ENCODE data around the gene BARD1. TPM values are rescaled to one million over a fixed set of nuclear protein-coding genes. Genes with fewer than 3 reads are reported as not detected.

The BARD1 gene
- total and polyA plus RNA-seq, 2 donors (not counting 1 experiment from before 2014, with no cell fraction given) = 5.1 to 43.1 TPM

- peak overlapping the region; percentile 88 for H3K4me2 ChIP-seq (ENCODE audit: extremely low read depth, insufficient read depth, low read length)
- H3K79me2 ChIP-seq (ENCODE audit: control insufficient read depth, insufficient read depth, low read length) = peaks cover 26% of the 10 kb centered on the region
- peak overlapping the region; percentile 93 for H2AFZ ChIP-seq (ENCODE audit: low read length)
- TF ChIP-seq EZH2 (IDR thresholded peaks at IDR 0.05; ENCODE audit: low read length, missing control alignments) (no peak), CTCF (conservative IDR thresholded peaks at IDR 0.05 in 1 of 2, IDR thresholded peaks at IDR 0.05 in 1 of 2; ENCODE audit: low read depth in 1 of 2, low read length in 2 of 2) (no peak)
- H3K4me1 ChIP-seq (ENCODE audit: control insufficient read depth, extremely low read depth, insufficient read depth, low read length) = no peaks in the 10 kb centered on the region
- no peak overlapping the region for H3K9ac ChIP-seq (ENCODE audit: insufficient read depth, low read length)
- H3K36me3 ChIP-seq (ENCODE audit: control insufficient read depth, insufficient read depth, low read length) = no peaks in the 10 kb centered on the region
- no peaks in the 10 kb centered on the region for H4K20me1 ChIP-seq (ENCODE audit: control insufficient read depth, extremely low read depth, insufficient read depth, low read length)
- no peaks in the 10 kb centered on the region for H3K27me3 ChIP-seq (ENCODE audit: control insufficient read depth, insufficient read depth, low read length)
- peak in 1 of 2 donors; percentile 5 for DNase-seq (ENCODE audit: low read depth in 2 of 2)
- H3K4me3 ChIP-seq (replicated peaks in 1 of 4; ENCODE audit: control extremely low read depth in 1 of 4, insufficient read depth in 1 of 4, low read depth in 3 of 4, low read length in 4 of 4) = peak overlapping the region; percentile 77 to 90 (median 84)
- H3K9me3 ChIP-seq (ENCODE audit: control insufficient read depth, insufficient read depth, low read depth, low read length) = no peaks in the 10 kb centered on the region
- no peak overlapping the region for H3K27ac ChIP-seq (ENCODE audit: insufficient read depth, low read length)
Measured at GRCh38 chr2:214810671-214811070, 1.2 kb upstream of the BARD1 start.

GRCh38 chr2:214809751-214810564 is 475 bp upstream of the BARD1 start:
- H3K4me1 ChIP-seq (ENCODE audit: control insufficient read depth, extremely low read depth, insufficient read depth, low read length) = no peaks in the 10 kb centered on the region
- H3K4me3 ChIP-seq (replicated peaks in 1 of 4; ENCODE audit: control extremely low read depth in 1 of 4, insufficient read depth in 1 of 4, low read depth in 3 of 4, low read length in 4 of 4) = peak overlapping the region; percentile 77 to 95 (median 89)
- peak overlapping the region; percentile 88 for H3K4me2 ChIP-seq (ENCODE audit: extremely low read depth, insufficient read depth, low read length)
- peak overlapping the region; percentile 93 for H2AFZ ChIP-seq (ENCODE audit: low read length)
- H4K20me1 ChIP-seq (ENCODE audit: control insufficient read depth, extremely low read depth, insufficient read depth, low read length) = no peaks in the 10 kb centered on the region
- H3K27ac ChIP-seq (ENCODE audit: insufficient read depth, low read length) = peak overlapping the region; percentile 76
- no peaks in the 10 kb centered on the region for H3K36me3 ChIP-seq (ENCODE audit: control insufficient read depth, insufficient read depth, low read length)
- H3K79me2 ChIP-seq (ENCODE audit: control insufficient read depth, insufficient read depth, low read length) = peaks cover 33% of the 10 kb centered on the region
- H3K9me3 ChIP-seq (ENCODE audit: control insufficient read depth, insufficient read depth, low read depth, low read length) = no peaks in the 10 kb centered on the region
- TF ChIP-seq EZH2 (IDR thresholded peaks at IDR 0.05; ENCODE audit: low read length, missing control alignments) (no peak), CTCF (conservative IDR thresholded peaks at IDR 0.05 in 1 of 2, IDR thresholded peaks at IDR 0.05 in 1 of 2; ENCODE audit: low read depth in 1 of 2, low read length in 2 of 2) (no peak)
- peak overlapping the region; percentile 59 for H3K9ac ChIP-seq (ENCODE audit: insufficient read depth, low read length)
- DNase-seq (ENCODE audit: low read depth in 2 of 2) = peak; percentile 96 to 99
- H3K27me3 ChIP-seq (ENCODE audit: control insufficient read depth, insufficient read depth, low read length) = no peaks in the 10 kb centered on the region

GRCh38 chr2:214807653-214808052 is 1.8 kb downstream of the BARD1 start:
- Histone ChIP-seq H3K9me3 (ENCODE audit: control insufficient read depth, insufficient read depth, low read depth, low read length) (no peaks in the 10 kb centered on the region), H3K4me2 (ENCODE audit: extremely low read depth, insufficient read depth, low read length) (peak overlapping the region; percentile 85), H3K9ac (ENCODE audit: insufficient read depth, low read length) (peak overlapping the region; percentile 9), H3K79me2 (ENCODE audit: control insufficient read depth, insufficient read depth, low read length) (peaks cover 49% of the 10 kb centered on the region), H3K4me1 (ENCODE audit: control insufficient read depth, extremely low read depth, insufficient read depth, low read length) (no peaks in the 10 kb centered on the region), H3K4me3 (replicated peaks in 1 of 4; ENCODE audit: control extremely low read depth in 1 of 4, insufficient read depth in 1 of 4, low read depth in 3 of 4, low read length in 4 of 4) (peak overlapping the region; percentile 85 to 95 (median 89)), H3K36me3 (ENCODE audit: control insufficient read depth, insufficient read depth, low read length) (no peaks in the 10 kb centered on the region), H4K20me1 (ENCODE audit: control insufficient read depth, extremely low read depth, insufficient read depth, low read length) (no peaks in the 10 kb centered on the region), H2AFZ (ENCODE audit: low read length) (peak overlapping the region; percentile 74), H3K27ac (ENCODE audit: insufficient read depth, low read length) (peak overlapping the region; percentile 88), H3K27me3 (ENCODE audit: control insufficient read depth, insufficient read depth, low read length) (no peaks in the 10 kb centered on the region)
- TF ChIP-seq CTCF (conservative IDR thresholded peaks at IDR 0.05 in 1 of 2, IDR thresholded peaks at IDR 0.05 in 1 of 2; ENCODE audit: low read depth in 1 of 2, low read length in 2 of 2) = no peak
- no peak for TF ChIP-seq EZH2 (IDR thresholded peaks at IDR 0.05; ENCODE audit: low read length, missing control alignments)
- peak; percentile 18 to 36 for DNase-seq (ENCODE audit: low read depth in 2 of 2)

All from fibroblast of lung (primary cell).